Stimulated activated CD8-positive, alpha-beta memory T cell treated with anti-CD3 and anti-CD28 coated beads, Interleukin-15, amount 100 ng/mL, for 4 hours (primary cell): ENCODE data around the gene NCF4.

ENCODE experiments used
- DNase-seq, 2 donors: peaks; one replicate each; pipeline ENCODE4 v3.0.0-alpha.2; 2020; ENCODE audit warnings: low read depth in 2 of 2

Gene NCF4

GRCh38 chr22:36864454-36865215, 3.8 kb downstream of the NCF4 start:
- DNase-seq: no peak

DNA sequence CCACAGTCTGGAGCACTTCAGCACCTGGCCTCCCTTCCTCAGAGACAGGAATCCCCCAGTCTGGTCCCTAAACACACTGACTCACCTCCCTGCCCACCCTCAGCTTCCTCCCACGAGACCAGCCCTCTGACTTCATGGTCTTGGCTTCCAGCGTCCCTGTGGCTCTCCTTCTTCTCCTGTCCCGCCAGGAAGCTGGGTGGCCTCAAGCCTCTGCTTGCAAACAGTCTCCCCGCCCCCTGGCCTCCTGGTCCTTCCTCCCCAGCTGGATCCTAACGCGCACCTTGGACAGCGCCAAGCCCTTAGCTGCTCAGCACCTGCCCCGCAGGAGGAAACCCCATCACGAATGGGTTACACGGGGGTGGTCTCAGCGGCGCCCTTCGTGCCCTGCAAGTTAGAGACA, 4.5 kb downstream of the NCF4 start:
- no peak for DNase-seq

- no peak for DNase-seq
These were observed 6.9 kb downstream of the NCF4 start for GRCh38 chr22:36867695-36868094.

GRCh38 chr22:36868546-36869181, 7.9 kb downstream of the NCF4 start:
- no peak for DNase-seq

DNA sequence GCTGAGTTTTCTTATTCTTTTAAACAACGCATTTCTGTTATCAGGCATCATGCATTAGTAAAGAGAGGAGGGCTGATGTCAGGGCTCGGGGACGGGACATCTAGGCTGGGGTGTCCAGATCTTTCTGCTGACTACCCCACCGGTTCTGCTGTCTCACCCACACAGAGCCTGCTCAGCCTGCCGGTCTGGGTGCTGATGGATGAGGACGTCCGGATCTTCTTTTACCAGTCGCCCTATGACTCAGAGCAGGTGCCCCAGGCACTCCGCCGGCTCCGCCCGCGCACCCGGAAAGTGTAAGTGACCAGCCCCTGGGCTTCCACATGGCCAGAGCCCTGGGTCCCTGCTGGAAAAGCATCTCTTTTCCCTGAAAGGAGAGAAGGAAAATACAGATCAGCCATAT, 9.4 kb downstream of the NCF4 start:
- no peak for DNase-seq

GRCh38 chr22:36871669-36872081, 10.9 kb downstream of the NCF4 start:
- DNase-seq: no peak

- DNase-seq: no peak
These were observed 11.3 kb downstream of the NCF4 start for GRCh38 chr22:36872084-36872483.

GRCh38 chr22:36872866-36873498, 12.2 kb downstream of the NCF4 start:
- DNase-seq: no peak

GRCh38 chr22:36873614-36874308, 13.0 kb downstream of the NCF4 start:
- DNase-seq: no peak

DNA sequence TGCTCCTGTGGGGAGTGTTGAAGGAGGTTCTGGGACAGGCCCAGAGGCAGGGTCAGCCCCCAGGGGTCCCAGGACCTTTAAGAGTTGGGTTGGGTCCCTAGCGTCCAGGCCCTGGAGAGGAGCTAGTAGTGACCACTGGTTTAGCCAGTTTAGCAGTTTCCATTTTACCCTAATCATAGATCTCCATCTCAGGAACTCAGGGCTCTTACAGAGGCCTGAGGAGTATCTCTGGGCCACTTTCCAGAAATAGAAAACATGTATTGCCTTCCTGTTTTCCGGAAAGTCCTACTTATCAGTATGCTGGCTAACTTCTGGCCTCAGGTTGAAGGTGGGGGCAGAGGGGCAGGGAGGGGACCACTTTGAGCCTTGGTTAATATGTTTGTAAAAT, 13.5 kb downstream of the NCF4 start:
- DNase-seq: no peak

DNA sequence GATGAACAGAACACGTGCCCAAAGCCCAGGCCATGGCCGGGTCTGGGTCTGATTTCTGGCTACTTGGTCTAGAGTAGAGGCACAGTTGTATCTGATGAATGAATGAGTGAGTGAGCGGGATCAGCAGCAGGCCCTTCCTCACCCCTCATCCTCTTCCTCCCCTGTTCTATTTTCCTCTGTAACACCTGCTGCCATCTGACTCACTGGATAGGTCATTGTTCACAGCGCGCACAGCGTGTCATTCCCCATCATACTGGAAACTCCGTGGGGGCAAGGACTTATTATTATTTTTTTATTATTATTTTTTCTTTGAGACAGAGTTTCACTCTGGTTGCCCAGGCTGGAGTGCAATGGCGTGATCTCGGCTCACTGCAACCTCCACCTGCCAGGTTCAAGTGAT, 13.9 kb downstream of the NCF4 start:
- no peak for DNase-seq

DNA sequence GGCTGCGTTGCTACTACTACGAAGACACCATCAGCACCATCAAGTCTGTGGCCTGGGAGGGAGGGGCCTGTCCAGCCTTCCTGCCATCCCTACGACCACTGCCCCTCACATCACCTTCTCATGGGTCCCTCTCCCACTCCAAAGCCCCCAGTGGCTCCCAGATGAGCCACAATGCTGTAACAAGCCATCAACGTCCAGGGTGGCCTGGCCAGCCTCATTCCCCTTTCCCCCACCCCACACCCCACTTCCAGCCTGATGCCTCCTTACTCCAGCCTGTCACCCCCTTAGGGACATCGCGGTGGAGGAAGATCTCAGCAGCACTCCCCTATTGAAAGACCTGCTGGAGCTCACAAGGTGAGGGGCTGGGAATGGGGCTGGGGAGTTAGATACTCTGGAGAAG, 14.9 kb downstream of the NCF4 start:
- DNase-seq: no peak

- no peak for DNase-seq
These were observed 19.0 kb downstream of the NCF4 start for GRCh38 chr22:36879775-36880174.

GRCh38 chr22:36881504-36882245, 20.9 kb downstream of the NCF4 start:
- no peak for DNase-seq

DNA sequence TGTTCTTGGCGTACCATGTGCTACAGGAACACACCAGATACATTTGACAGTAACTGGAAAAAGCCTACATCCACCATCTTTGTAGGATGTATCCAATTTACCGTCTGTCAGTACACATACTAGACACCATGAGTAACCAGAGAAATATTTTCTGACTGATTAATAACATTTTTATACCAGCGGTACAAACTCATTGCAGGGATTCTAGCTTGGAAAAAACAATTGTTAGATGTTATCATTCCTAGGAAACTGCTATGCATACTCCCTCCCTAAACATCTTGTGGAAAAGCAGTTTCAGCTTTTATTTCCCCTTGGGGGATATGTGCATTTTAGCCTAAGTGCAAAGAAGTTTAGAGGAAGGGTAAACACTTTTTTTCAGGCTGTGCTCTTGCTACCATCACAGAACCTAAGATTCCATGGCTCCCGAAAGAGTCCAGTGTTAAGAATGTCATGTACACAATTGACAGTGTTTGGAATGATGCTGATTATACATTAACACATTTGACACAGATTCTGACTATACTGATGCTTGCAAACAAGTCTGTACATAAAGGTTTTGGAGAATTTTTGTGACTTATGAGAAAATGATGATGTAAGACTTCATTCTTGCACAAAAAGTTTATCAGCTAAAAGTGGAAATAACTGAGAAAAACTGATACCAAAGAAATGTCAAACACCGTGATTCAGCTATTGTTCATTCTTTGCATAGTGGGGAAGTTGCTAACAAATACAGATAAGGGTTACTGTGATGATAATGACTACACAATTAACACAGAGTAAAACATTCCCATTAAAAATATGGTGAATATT, 23.7 kb downstream of the NCF4 start:
- no peak for DNase-seq

DNA sequence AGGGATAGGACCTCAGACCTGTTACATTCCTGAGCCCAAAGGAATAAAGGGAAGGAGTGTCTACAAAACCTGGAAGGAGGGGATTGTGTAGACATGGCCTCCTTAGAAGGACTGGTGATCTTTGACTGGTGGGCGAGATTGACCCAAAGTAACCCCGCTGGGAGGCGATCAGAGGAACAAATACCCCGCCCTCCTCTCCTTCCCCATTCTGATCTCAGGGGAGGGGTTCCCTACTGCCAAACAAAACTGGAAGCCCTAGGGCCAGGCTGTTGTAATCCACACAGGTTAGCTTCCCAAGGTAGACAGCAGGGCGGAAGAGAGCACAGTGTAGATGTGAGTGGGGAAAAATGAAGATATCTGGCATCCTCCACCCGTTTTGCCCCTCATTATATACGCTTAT, 24.7 kb downstream of the NCF4 start:
- DNase-seq: no peak

GRCh38 chr22:36886016-36886415, 25.2 kb downstream of the NCF4 start:
- no peak for DNase-seq

- no peak for DNase-seq
These were observed 26.4 kb downstream of the NCF4 start for GRCh38 chr22:36887162-36887561.

DNA sequence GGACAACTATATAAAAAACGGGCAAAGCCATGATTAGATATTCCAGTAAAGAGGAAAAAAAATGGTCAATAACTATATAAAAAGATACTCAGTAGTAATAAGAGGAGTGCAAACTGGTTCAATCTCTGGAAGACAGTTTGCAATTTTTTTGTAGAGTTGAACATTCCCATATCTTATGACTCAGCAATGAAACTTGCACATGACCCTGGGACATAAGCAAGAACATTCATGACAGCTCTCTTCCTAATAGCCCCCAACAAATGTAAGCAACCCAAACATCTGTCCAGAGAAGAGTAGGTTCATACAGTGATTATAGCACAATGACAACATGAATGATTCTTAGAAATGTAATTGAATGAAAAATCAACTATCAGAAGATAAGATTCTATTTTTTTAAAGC, 30.8 kb downstream of the NCF4 start:
- no peak for DNase-seq

DNA sequence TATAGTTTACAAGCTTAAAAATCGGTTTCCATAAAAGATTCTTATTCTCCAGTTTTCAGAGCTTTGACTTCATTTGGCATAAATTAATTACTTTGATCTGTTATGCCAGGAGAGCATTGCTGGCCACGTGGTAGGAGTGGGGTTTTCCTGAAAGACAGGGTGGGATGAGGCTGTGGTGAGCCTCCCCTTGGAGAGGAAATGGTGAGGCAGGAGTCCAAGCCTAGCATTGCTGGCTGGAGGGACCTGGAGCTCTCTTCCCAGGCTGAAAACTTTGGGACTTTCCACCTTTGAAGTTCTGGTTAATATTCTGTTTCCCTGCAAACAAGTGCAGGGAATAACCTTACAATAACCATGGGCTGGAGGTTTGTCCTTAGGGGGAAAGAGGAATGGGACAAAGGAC, 31.5 kb downstream of the NCF4 start:
- DNase-seq: no peak

DNA sequence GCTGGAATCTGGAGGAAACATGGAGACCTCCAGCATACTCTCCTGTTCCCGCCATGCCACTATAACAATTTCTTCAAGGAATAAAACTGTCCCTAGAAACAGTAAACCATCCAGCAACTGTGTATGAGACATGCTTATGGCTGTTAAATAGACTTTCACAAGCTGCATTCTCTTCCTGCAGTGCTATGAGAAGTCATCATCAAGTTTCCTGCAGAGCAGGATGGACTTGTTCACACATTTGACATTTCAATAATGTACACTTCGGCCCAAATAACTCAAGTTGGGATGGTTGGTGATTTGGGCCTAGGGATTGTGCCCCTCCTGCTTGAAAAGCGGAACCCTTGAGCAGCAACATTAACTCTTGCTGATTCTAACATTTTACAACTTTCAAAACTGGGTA, 32.5 kb downstream of the NCF4 start:
- no peak for DNase-seq
